HG03097 (cell line): ENCODE data around the gene MED22.
"Not testable (repeated sequence)": the region's sequence is repeated elsewhere in the genome, so short reads cannot be mapped to it uniquely, and the experiment has no call there.

Source experiments
- ATAC-seq: cut with Tn5 transposase; IDR thresholded peaks from one replicate; pipeline ENCODE4 v1.9.1; 2021; ENCODE audit not compliant: unreplicated experiment, low FRiP score

Gene MED22

DNA sequence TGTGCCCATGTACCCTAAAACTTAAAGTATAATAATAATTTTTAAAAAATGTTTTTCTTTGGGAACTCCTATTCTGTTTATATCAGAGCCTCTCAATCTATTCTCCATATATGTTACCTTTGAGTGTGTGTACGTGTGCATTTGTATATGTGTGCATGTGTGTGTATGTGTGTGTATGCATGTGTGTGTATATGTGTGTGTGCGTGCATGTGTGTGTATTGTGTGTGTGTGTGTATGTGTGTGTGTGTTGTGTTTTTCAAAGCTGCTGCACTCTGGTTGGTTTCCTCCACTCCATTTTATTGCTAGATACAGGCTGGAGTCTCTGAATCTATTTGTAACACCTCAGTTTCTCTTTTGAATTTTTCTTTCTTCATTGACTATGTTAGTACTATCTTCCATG, 31.9 kb downstream of the MED22 start:
- ATAC-seq: no peak

DNA sequence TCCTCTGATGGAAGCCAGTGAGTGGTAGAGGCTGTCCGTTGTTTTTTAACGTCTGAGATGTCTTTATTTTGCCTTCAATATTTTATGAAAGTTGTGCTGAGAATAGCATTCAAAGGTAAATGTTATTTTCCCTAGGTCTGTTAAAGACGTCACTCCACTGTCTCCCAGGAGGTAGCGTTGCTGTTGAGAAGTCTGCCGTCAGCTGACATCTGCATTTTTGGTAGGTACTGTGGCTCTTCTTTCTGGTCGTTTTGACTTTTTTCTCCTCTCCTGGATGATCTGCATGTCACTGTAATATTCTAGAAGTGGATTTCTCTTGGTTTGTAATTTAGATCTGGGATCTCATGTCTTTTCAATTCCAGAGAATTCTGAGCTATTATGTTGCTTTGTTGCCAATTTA, 38.3 kb downstream of the MED22 start:
- no peak for ATAC-seq

DNA sequence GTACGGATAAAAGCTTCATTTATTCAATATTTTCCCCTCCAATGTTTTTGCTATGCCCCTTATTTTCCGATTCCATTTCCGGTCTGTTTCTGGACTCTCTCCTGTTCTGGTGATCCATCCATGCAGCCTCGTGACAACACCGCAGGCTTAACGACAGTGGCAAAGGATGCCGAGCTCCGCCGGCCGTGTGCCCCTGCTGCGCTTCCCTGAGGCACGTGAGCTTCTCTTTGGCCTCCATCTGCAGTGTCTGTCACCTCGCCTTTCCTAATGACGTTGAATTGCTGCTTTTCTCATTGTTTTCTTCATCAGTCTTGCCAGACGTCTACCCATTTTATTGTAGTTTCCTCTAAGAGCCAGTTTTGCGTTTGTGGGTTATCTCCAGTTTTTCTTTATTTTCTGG, 40.6 kb downstream of the MED22 start:
- no peak for ATAC-seq

DNA sequence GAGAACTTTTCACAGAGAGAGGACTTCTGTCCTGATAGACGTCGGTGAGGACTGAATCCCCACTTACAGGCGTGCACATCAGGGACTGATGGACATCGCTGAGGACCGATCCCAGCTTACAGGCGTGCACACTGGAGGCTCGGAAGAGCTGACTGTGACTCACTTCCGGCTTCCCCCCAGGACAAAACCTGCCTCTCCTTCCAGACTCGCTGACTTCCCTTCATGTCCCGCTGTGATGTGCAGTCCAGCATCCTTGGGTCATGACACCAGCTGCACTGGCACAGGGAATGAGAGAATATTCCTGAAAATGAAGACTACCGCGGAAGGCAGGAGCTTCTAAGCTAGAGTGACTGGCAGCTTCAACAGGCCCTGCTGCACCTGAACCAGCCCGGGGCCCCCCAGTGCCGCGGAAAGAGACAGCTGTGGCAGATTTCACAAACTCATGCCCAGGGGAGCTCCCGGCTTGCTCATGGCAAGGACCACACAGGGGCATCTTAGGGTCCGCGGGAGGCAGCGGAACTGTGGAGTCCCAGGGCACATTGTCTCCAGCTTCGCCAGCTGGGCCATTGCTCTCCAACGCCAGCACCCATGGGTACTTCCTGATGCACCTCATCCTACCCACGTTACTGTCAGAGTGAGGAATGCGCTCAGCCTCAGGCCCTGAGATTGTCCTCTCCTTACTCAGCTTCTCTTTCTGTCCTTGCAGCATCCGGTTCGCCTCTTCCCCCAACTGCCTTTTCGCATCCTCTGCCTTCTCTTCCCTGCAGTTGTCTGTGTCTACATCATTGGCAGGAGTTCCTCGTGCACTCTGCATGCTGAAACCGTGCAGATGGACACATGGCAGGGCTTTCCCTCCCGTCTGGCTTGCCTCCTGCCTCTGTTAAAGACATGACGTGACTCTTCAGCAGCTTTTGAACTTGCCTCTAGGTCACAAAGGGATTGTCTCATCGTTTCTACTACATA, 41.4 kb downstream of the MED22 start:
- ATAC-seq: no peak

DNA sequence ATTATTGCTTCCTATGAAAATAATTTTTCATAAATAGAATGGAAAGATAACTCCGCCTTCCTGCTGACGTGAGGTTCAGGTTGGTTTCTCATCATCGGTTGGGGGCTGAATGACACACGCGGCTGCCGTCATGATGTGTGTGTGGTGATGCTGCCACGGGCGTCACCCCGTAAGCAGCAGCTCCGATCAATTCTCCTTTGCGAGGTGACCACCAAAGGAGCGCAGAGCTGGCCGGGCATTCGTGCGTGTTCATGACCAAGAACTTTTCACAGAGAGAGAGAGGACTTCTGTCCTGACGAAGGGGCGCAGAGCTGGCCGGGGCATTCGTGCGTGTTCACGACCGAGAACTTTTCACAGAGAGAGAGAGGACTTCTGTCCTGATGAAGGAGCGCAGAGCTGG, 42.2 kb downstream of the MED22 start:
- no peak for ATAC-seq

DNA sequence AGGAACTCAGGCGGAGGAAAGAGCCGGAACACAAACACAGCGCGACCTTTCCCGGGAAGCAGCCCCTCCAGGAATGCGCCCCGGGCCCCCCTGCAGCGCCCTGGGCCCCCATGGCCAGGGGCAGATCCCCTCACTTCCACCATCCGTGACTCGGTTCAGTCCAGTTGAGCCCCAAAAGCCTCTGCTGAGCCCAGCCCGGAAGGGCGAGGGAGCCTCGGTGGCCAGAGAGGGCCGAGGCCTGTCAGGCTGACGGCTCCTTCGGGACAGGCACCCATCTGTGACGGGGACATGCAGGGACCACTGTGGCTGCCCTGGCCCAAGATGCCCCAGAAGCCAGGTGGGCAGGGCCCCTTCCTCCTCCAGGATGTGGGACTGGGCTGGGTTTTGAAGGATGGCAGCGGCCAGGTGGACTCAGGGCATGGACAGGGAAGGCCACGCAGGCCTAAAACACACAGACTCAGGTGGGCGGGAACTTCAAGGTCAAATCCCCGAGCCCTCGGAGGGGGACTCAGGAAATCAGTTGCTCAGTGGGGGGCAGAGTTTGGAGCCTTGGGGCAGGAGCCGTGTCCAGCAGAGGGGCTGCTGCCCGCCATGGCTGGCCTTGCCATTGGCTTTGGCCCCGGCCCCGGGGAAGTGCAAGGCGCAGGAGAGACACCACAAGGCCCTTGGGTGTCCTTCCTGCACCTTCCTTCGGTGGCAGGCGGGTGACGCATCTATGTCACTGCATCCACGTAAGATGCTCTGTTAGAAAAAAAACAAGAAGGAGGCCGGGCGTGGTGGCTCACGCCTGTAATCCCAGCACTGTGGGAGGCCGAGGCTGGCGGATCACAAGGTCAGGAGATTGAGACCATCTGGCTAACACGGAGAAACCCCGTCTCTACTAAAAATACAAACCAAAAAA, 43.2 kb downstream of the MED22 start:
- ATAC-seq: no peak

DNA sequence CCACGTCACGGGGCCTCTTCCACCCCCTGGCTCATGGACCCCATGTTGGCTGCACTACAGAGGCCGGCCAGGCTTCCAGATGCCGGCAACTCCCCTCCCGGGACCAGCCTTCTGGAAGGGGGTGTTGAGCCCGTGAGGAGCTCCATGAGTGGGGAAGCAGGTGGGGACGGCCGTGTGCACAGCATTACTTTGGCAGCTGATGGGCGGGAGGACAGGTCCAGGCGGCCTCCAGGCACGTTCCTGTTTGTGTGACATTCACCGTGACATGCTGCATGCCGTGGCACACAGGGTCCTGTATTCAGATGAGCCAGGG, 43.8 kb downstream of the MED22 start:
- ATAC-seq: no peak

DNA sequence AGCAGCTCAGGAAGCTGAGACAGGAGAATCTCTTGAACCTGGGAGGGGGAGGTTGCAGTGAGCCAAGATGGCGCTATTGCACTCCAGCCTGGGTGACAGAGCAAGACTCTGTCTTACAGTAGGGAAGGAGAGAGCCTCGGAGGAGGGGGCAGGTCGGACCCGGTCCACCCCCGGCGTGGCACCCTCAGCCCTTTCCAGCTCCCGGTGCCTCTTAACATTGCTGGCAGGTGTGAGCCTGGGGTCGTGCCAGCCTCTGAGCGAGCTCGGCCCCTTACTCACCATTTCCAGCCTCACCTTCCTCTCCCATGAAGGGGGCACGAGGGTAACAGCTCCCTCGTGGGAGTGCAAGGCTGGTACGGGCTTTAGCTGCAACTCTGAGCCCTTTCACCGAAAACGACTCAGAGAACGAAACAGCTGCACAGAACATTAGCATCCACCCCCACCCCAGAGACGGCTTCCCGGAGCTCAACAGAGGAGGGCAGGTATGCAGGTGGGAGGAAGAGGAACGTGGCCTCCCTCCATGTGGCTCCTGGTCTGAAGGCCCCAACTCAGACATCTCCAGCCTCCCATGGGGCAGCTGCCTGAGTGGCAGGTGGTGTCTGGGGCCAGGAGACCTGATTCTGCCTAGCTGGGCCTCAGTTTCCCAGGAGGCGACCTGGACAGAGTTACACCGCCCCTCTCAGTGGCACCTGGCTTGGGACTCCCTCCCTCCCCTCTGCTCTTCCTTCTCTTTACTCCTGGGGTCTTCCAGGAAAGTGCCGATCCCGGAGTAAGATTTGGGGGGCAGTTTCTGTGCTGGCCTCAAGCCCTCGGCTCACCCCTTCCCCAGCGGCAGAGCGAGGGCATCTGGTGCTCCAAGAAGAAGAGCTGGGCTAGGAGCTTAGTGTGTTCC, 44.4 kb downstream of the MED22 start:
- no peak for ATAC-seq

DNA sequence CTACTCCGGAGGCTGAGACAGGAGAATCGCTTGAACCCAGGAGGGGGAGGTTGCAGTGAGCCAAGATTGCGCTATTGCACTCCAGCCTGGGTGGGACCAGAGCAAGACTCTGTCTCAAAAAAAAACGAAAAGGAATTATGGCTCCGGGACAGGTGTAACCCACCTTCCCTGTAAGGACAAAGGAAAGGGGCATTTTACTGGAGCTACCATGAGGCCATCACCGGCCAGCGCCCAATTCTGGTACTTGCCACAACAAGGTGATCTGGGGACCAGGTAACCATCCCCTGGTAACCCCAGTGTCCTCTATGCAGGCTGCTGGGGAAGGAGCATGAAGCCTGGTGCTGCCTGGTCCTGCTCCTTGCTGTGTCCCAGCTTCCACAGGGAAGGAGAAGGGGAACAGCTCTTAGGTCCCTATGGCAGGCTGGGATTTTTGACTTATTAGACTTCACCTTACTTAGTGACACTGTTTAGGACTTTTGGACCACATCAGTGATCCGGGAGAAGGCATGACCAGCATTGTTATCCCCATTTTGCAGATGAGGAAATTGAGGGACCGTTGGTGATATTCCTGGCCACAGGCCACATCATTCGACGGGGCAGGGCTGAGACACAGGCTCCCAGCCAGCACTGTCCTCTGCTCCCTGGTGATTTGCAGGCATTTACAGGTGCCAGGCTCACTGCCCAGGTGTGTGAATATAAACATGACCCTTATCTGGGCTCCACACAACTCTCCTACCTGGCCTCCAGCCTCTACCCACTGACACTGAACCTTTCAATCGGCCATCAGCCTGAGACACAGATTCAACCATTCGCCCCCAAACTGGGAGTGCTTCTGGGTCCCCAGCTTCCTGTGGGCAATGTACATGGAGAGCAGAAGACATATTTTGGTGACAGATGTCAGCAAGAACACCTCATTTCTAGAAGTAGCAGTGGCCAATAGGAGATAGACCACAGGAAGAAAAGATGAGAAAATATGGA, 46.4 kb downstream of the MED22 start:
- no peak for ATAC-seq

DNA sequence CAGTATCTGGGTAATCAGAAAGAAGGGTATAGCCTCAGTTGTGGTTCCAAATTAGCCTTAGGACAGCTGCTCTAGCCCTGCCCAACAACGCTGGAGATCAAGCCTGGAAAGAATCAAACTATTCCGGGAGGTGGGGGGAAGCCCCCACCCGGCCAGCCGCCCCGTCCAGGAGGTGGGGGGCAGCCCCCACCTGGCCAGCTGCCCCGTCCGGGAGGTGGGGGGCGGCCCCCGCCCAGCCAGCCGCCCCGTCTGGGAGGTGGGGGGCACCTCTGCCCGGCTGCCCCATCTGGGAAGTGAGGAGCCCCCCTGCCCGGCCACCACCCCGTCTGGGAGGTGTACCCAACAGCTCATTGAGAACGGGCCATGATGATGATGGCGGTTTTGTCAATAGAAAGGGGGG, 47.9 kb downstream of the MED22 start:
- not testable (repeated sequence) for ATAC-seq

DNA sequence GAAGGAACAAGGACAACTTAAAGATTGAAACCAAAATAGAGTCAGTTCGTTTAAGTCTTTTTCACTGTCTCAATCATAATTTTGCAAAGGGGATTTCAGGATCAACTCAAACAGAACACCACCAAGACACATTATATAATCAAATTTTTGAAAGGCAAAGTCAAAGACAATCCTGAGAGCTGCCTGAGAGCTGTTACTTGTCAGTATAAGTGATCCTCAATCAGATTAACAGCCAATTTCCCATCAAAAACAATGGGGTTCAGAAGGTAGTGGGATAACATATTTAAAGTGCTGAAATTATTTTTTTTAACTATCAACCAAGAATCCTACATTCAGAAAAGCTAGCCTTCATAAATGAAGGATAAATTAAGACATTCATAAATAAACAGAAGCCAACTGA, 53.7 kb downstream of the MED22 start:
- ATAC-seq: no peak

DNA sequence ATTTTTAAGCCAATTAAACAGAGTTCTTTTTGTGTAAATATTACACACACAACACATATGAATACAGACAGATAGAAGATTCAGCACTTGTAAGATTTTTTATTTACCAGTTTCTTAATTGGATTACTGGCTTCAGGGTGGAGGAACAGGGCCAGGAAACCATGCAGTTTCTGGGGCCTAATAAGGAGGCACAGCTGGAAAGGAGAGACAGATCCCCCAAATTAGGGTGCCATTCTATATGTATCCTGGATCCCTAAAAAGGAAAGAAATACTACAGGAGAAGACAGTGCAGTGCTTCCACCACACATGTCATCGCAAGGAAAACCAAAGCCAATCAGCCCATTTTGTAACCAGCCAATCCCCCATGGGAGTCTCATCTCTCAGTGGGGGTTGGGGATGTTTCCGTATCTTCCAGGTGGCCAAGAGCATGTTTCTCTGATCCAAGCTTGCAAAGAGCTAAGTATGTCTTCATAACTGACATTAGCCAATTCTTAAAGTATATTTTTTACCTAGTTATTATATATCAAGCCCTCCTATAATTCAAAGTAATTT, 57.1 kb downstream of the MED22 start:
- no peak for ATAC-seq
